Colon (tissue), 2 donors: Measurements from ENCODE around the gene SSH2.
"Not testable (repeated sequence)": the region's sequence is repeated elsewhere in the genome, so short reads cannot be mapped to it uniquely, and the experiment has no call there.

Experiments
- FAIRE-seq: peaks from 2 replicates; lab custom pipeline; 2012; peaks lifted over from hg19 to GRCh38; lab: Jason Lieb, UNC
- donor health status: control.
- donor health status: control.

The SSH2 gene

GRCh38 chr17:29837531-29837930, 92.5 kb downstream of the SSH2 start:
- no peak for FAIRE-seq

DNA sequence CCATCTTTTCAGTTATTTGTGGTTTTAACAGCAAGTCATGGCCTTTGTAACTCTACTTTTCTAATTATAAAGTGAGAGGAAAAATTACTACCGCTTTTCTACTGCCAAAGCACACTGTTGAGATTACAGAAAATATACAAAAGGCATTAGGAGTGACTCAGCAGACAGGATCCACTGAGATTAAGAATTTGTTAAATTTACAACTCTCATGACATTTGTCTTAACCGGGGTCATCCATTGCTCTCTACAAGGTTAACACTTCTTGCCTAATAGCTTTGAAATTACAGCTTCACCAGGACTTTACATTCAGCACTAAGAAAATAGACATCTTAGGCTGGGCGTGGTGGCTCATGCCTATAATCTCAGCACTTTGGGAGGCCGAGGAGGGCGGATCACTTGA, 93.4 kb downstream of the SSH2 start:
- FAIRE-seq: no peak

DNA sequence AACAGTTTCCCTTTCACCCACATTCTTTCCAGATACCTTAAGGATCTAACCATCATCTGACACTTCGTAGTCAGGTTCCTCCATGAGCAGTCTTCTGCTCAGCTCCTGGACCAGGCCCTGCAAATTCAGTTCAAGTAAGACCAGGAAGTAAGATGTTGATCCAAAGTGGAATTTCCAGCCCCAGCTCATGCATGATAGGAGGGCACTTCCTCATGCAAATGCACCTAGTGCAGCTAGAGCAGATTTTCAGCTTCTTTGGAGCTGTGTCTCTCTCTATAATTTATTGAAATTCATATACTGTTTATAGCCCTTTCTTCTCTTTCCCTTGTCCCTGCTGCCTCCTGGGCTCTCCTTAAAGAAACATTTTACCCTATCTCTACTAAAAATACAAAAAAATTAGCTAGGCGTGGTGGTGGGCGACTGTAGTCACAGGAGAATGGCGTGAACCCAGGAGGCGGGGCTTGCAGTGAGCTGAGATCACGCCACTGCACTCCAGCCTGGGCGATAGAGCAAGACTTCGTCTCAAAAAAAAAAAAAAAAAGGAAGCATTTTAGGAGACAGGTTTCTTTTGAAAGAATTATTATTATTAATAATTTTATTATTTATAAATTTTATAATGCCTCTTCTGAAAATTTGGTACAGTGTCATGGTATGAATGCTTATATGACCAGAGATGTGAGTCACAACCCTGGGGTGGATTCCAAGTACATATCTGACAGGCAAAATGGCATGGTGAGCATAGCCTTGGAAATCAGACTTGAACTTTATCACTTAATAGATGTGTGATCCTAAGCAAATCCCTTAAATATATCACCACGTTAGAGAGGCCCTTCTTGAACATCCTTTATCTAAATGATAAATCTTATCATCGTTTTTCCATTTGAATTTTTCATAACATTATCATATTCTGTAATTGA, 94.3 kb downstream of the SSH2 start:
- FAIRE-seq: no peak

GRCh38 chr17:29833801-29834200, 96.2 kb downstream of the SSH2 start:
- no peak for FAIRE-seq

GRCh38 chr17:29828676-29829284, 101.2 kb downstream of the SSH2 start:
- no peak for FAIRE-seq

GRCh38 chr17:29827179-29827578, 102.8 kb downstream of the SSH2 start:
- FAIRE-seq: no peak

- peak; percentile 38 for FAIRE-seq
Measured at GRCh38 chr17:29826114-29826692, 103.8 kb downstream of the SSH2 start.

DNA sequence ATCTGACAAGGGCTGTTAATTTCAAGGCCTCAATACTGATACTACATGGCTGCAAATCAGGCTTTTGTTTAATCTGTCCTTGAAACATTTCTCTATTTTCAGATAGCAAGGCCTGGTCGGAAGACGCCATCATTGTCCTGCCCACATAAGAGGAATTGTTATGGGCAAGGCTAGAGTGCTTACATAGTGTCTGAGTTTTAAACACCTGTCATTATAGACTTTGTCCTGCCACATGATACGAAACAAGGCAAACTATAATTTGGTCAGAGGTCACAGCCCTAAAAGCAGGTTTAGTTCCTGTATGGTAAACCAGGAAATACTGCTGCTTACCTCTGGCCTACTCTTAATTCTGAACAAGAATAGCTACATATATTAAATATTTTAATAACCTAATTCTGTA, 104.4 kb downstream of the SSH2 start:
- FAIRE-seq: peak; percentile 85

DNA sequence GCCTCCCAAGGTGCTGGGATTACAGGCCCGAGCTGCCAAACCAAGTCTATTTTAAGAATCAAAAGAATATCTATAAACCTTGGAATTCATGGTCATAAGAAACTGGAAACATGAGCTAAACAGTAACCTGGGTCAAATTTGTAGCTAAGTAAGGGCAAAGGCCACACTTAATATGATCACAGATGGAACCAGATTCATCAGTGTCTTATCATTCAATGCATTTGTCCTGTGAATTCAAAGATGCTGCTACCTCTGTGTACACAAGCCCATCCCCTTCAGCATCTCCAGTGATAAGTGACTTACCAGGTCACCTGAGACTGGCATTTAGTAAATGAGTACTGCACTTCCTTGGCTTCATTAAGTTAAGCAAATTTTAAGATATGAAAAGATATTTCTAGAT, 108.1 kb downstream of the SSH2 start:
- no peak for FAIRE-seq

DNA sequence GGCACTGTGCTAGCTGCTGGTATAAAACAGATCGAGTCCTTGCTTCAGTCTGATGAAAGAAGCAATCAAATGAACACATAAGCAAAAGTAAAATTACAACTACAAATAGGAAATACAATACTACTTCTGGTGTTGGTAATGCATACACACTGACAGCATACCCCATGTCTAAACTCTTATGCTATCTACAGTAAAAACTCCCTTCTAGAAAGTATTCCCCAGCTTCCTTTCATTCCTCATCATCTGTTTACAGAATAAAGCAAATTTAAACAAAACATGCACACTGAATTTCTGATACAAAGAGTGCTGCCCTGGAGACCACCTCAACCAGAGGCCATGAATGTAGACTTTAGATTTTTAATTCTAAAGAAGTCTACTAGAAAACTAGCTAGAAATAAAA, 109.6 kb downstream of the SSH2 start:
- no peak for FAIRE-seq

- FAIRE-seq: peak; percentile 74
Measured at GRCh38 chr17:29807520-29808361, 122.3 kb downstream of the SSH2 start.

DNA sequence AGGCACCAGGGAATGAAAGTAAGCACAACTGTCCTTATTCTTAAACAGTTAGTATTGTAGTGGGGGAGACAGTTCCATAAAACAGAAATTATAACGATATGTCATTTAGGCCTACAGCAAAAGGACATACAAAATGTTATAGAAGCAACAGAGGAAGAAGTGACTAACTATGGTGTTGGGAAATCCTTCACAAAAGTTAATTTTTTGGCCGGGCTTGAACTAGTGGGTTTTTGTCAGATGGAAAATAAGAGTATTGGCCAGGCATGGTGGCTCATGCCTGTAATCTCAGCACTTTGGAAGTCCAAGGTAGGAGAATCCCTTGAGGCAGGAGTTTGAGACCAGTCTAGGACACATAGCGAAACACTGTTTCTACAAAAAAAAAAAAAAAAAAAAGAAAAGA, 127.8 kb downstream of the SSH2 start:
- no peak for FAIRE-seq

DNA sequence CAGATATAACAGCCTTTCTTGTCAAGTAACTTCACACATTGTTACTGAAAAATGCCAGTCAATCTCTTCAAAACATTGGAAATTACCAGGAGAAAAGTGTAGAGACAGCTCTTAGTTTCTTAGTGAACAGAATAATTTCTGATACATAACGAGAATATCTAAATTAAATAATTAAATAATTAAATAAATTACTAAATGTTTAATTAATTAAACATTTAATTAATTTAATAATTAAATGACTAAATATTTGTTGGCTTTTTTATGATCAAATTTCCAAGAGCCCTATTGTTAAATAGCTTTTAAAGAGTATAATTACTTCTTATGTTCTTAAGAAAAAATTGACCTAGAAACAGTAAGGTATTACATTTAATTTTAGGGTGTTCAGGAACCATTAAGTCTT, 129.6 kb downstream of the SSH2 start:
- FAIRE-seq: peak; percentile 65

GRCh38 chr17:29796652-29797051, 133.4 kb downstream of the SSH2 start:
- no peak for FAIRE-seq

GRCh38 chr17:29793501-29793900, 136.5 kb downstream of the SSH2 start:
- peak; percentile 24 for FAIRE-seq

DNA sequence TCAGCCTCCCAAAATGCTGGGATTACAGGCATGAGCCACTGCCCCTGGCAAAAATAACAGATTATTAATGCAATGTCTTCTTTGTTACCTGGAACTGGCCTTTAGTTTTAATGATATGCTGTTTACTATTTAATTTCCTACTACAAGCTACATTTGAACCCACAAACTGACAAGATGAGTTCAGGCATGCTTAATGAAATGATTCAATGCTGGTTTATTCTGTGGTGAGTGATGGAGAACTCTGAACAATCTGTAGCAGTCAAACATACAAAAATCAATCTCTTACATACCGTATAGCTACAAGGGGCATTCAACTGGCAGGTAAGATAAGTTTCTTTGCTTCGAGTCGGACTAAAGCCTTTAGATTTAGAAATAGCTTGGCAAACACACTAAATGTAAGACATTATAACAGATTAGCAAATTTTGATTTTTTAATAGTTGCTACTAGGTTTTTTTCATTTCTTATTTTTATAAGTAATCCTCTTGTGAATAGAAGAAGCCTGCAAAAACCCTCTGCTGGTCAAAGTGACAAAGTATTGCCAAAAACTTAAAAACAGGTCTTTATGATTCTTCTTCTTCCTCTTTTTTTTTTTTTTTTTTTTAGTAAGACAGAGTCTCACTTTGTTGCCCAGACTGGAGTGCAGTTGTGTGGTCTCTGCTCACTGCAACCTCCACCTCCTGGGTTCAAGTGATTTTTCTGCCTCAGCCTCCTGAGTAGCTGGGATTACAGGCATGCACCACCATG, 138.5 kb downstream of the SSH2 start:
- no peak for FAIRE-seq

- no peak for FAIRE-seq
Measured at GRCh38 chr17:29789196-29790170, 140.5 kb downstream of the SSH2 start.

GRCh38 chr17:29787995-29788394, 142.0 kb downstream of the SSH2 start:
- no peak for FAIRE-seq

- no peak for FAIRE-seq
Measured at GRCh38 chr17:29782917-29783316, 147.1 kb downstream of the SSH2 start.

DNA sequence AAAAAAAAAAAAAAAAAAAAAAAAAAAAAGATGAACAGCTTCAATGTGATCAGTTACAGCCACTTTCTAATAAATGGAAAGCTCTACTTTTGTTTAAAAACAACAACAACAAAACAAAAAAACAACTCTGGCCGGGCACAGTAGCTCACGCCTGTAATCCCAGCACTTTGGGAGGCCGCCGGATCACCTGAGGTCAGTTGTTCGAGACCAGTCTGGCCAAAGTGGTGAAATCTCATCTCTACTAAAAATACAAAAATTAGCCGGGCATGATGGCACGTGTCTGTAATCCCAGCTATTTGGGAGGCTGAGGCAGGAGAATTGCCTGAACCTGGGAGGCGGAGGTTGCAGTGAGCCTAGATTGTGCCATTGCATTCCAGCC, 150.2 kb downstream of the SSH2 start:
- FAIRE-seq: not testable (repeated sequence)
